ENCODE results near the gene IPCEF1. TPM values are rescaled to one million over a fixed set of nuclear protein-coding genes. Genes with fewer than 3 reads are reported as not detected.

Gene IPCEF1
- total and polyA plus RNA-seq, 2 of the 4 experiments (the other 2 are of a cell fraction): under 0.01 to 0.03 TPM

GRCh38 chr6:154394571-154394970 lies 38.0 kb upstream of the IPCEF1 start:
- Histone ChIP-seq H4K5ac (ENCODE audit: low read depth, low read length) (no peak overlapping the region), H4K8ac (ENCODE audit: low read depth in 2 of 2, low read length in 2 of 2) (no peak overlapping the region), H3K4me1 (ENCODE audit: control insufficient read depth, insufficient read depth, low read length) (peaks cover 2% of the 10 kb centered on the region; the same call in 1 of the 2 replicates), H3K9me1 (ENCODE audit: insufficient read depth, low read length) (peaks cover 11% of the 10 kb centered on the region; the same call in 1 of the 2 replicates), H2BK120ac (ENCODE audit: low read depth, low read length) (no peak overlapping the region), H4K20me1 (ENCODE audit: insufficient read depth, low read length) (no peaks in the 10 kb centered on the region), H3K9me3 (ENCODE audit: control insufficient read depth, insufficient read depth, low read length) (no peaks in the 10 kb centered on the region), H3K14ac (replicated peaks; ENCODE audit: low read depth, low read length) (no peak overlapping the region), H3K23ac (ENCODE audit: low read depth, low read length) (no peak overlapping the region), H3K18ac (ENCODE audit: low read depth, low read length) (no peak overlapping the region), H3K56ac (ENCODE audit: extremely low read depth, insufficient read depth, low read length) (no peak overlapping the region), H2AK5ac (ENCODE audit: low read depth, low read length) (no peak overlapping the region), H2BK20ac (ENCODE audit: low read depth, low read length) (no peak overlapping the region), H2BK5ac (ENCODE audit: low read depth, low read length, poor library complexity, severe bottlenecking) (no peak overlapping the region), H2AK9ac (replicated peaks; ENCODE audit: low read depth, low read length, poor library complexity) (no peak overlapping the region), H3K4me3 (ENCODE audit: insufficient read depth, low read depth, low read length) (no peak overlapping the region), H3K9ac (ENCODE audit: low read depth, low read length) (no peak overlapping the region), H2AFZ (replicated peaks; ENCODE audit: low read length, poor library complexity) (no peak overlapping the region), H3K27ac (ENCODE audit: insufficient read depth, low read length) (no peak overlapping the region), H3K4ac (ENCODE audit: low read depth, low read length) (peak overlapping the region; percentile 7; the same call in 1 of the 2 replicates), H2BK15ac (ENCODE audit: low read depth, low read length) (no peak overlapping the region), H3K4me2 (ENCODE audit: low read depth, low read length) (no peak overlapping the region), H4K91ac (ENCODE audit: insufficient read depth, low read depth, low read length) (no peak overlapping the region), H3K79me1 (ENCODE audit: low read depth in 1 of 2, low read length in 2 of 2) (0 out of 4 replicates have a peak, but pooled peaks cover 0 to 6% of the 10 kb centered on the region in 2 experiments), H3K36me3 (ENCODE audit: control insufficient read depth, insufficient read depth, low read length) (no peaks in the 10 kb centered on the region; the same call in 1 of the 2 replicates), H3K27me3 (ENCODE audit: control insufficient read depth, insufficient read depth, low read length) (no peaks in the 10 kb centered on the region)
- DNase-seq (no peak), ATAC-seq (ENCODE audit: low read depth) (no peak)
- in situ Hi-C loops (cut with MboI; ENCODE audit: low sequenced_read_pairs): no loop called here
- WGBS, 2 experiments (ENCODE audit: extremely low coverage in 2 of 2, insufficient read length in 1 of 2): no CpG with 5 or more reads among the region's 3 CpGs
- BruUV-seq (replicated peaks): no TSS peak
- dilution Hi-C loops (cut with HindIII; ENCODE audit: low sequenced_read_pairs, unreplicated experiment): no loop called here
- ChIA-PET POLR2A (ENCODE audit: unreplicated experiment) (no interaction called here), CTCF (no interaction called here)
- intact Hi-C loops (cut with micrococcal nuclease): no loop called here
- no peak for TF ChIP-seq RFX5 (IDR thresholded peaks at IDR 0.05; ENCODE audit: low read depth, low read length)
- no peak for TF ChIP-seq POLR2A (IDR thresholded peaks at IDR 0.05; ENCODE audit: low read depth, low read length)
- TF ChIP-seq MAFK (IDR thresholded peaks at IDR 0.05; ENCODE audit: low read depth, low read length): no peak
- no peak for TF ChIP-seq CHD1 (IDR thresholded peaks at IDR 0.05; ENCODE audit: low read depth, low read length)
- TF ChIP-seq BHLHE40 (IDR thresholded peaks at IDR 0.05; ENCODE audit: low read depth, low read length): no peak
- no peak for TF ChIP-seq MAZ (IDR thresholded peaks at IDR 0.05; ENCODE audit: borderline replicate concordance, low read depth, low read length)
- TF ChIP-seq ELK1 (IDR thresholded peaks at IDR 0.05; ENCODE audit: borderline replicate concordance, low read depth, low read length): no peak
- TF ChIP-seq RCOR1 (IDR thresholded peaks at IDR 0.05; ENCODE audit: insufficient replicate concordance, low read length): no peak
- no peak for TF ChIP-seq SMC3 (IDR thresholded peaks at IDR 0.05; ENCODE audit: low read depth, low read length)
- TF ChIP-seq FOS (IDR thresholded peaks at IDR 0.05; ENCODE audit: low read depth, low read length): no peak
- no peak for TF ChIP-seq NFE2L2 (IDR thresholded peaks at IDR 0.05; ENCODE audit: low read depth, low read length)
- TF ChIP-seq MXI1 (IDR thresholded peaks at IDR 0.05; ENCODE audit: borderline replicate concordance, low read depth, low read length): no peak
- TF ChIP-seq RAD21 (IDR thresholded peaks at IDR 0.05; ENCODE audit: low read length): no peak
- no peak for TF ChIP-seq USF2 (IDR thresholded peaks at IDR 0.05; ENCODE audit: low read depth, low read length)
- no peak for TF ChIP-seq CEBPB (IDR thresholded peaks at IDR 0.05; ENCODE audit: low read depth, low read length)
- TF ChIP-seq CTCF (conservative IDR thresholded peaks at IDR 0.05; ENCODE audit: low read depth, low read length): no peak
